MCF 10A (cell line): ENCODE results near the gene GSG1L. TPM values are rescaled to one million over a fixed set of nuclear protein-coding genes. Genes with fewer than 3 reads are reported as not detected.

Experiments used
- BruUV-seq: library from RNA; stranded (reverse); fragments of 400-500 nt; replicated peaks from 2 replicates; lab custom pipeline; 2021; lab: Mats Ljungman, UMichigan
- CTCF ChIA-PET: fragments of 300-600 bp; sonication (Branson Sonifier 250); formaldehyde crosslinking; extraction: SDS; loops from one replicate; lab custom pipeline; 2021; ENCODE audit warnings: antibody characterized with exemption, inconsistent platforms; lab: Yijun Ruan, JAX
- POLR2A ChIA-PET: fragments of 300-600, 350-650 bp; sonication (Branson Sonifier 250); formaldehyde crosslinking; extraction: SDS; loops from one replicate; lab custom pipeline; 2020; ENCODE audit warnings: antibody characterized with exemption, inconsistent platforms; lab: Yijun Ruan, JAX
- DNase-seq: peaks from one replicate; pipeline ENCODE4 v3.0.0-alpha.2; 2018; ENCODE audit not compliant: unreplicated experiment
- H3K27ac Mint-ChIP-seq: one replicate; pipeline ENCODE4 v1.8.0; 2022; ENCODE audit warnings: mild to moderate bottlenecking, low read depth, mixed read lengths; ENCODE audit not compliant: unreplicated experiment
- H3K27me3 Mint-ChIP-seq: one replicate; pipeline ENCODE4 v1.8.0; 2022; ENCODE audit warnings: mixed read lengths; ENCODE audit not compliant: insufficient read depth, unreplicated experiment
- H3K36me3 Mint-ChIP-seq: one replicate; pipeline ENCODE4 v1.8.0; 2022; ENCODE audit warnings: mild to moderate bottlenecking, moderate library complexity, mixed read lengths; ENCODE audit not compliant: insufficient read depth, unreplicated experiment
- H3K4me1 Mint-ChIP-seq: one replicate; pipeline ENCODE4 v1.8.0; 2022; ENCODE audit warnings: mixed read lengths; ENCODE audit not compliant: insufficient read depth, unreplicated experiment
- H3K4me3 Mint-ChIP-seq: one replicate; pipeline ENCODE4 v1.8.0; 2022; ENCODE audit warnings: mild to moderate bottlenecking, moderate library complexity, mixed read lengths; ENCODE audit not compliant: unreplicated experiment
- H3K9me3 Mint-ChIP-seq: one replicate; pipeline ENCODE4 v1.8.0; 2022; ENCODE audit warnings: mixed read lengths; ENCODE audit not compliant: unreplicated experiment
- CTCF ChIP-seq: fragments of 200-600 bp; IDR thresholded peaks from one replicate; pipeline ENCODE4 v1.8.0; 2022; ENCODE audit warnings: antibody characterized with exemption, mild to moderate bottlenecking; ENCODE audit not compliant: unreplicated experiment
- intact Hi-C: fragments of 100-400 bp; cut with micrococcal nuclease; formaldehyde crosslinking; loops from 2 replicates; pipeline ENCODE4 v1.14.1; 2022
- total RNA-seq: library from RNA; stranded (reverse); gene quantifications from 2 replicates; pipeline ENCODE4 v1.2.3, GENCODE V29; 2022

GSG1L gene
- total RNA-seq, 1 experiment from 2014 or later = not detected

GRCh38 chr16:27951489-27952120 lies 111.9 kb downstream of the GSG1L start:
- ChIA-PET CTCF (interaction anchor here (0.7 to 1.1 kb wide), 2 partner anchors 20 to 314 kb away, joined by 3 to 4 read pairs; no protein-coding TSS in a partner anchor), POLR2A (no interaction called here)
- Mint-ChIP-seq H3K4me1 (no peaks in the 10 kb centered on the region), H3K36me3 (no peaks in the 10 kb centered on the region), H3K27ac (no peak overlapping the region), H3K27me3 (peaks cover 36% of the 10 kb centered on the region), H3K9me3 (peaks cover 15% of the 10 kb centered on the region), H3K4me3 (no peak overlapping the region)
- BruUV-seq = no TSS peak
- intact Hi-C loops = no loop called here
- TF ChIP-seq CTCF = no peak
- DNase-seq = peak; percentile 1

GRCh38 chr16:27950206-27950887 lies 113.2 kb downstream of the GSG1L start:
- no peak overlapping the region for H3K4me3 Mint-ChIP-seq
- no TSS peak for BruUV-seq
- CTCF ChIA-PET = no interaction called here

GRCh38 chr16:27947696-27948095 lies 115.8 kb downstream of the GSG1L start:
- Mint-ChIP-seq H3K36me3 (no peaks in the 10 kb centered on the region), H3K9me3 (no peaks in the 10 kb centered on the region), H3K4me1 (no peaks in the 10 kb centered on the region), H3K4me3 (no peak overlapping the region), H3K27me3 (peaks cover 33% of the 10 kb centered on the region), H3K27ac (no peak overlapping the region)
- no TSS peak for BruUV-seq
- ChIA-PET POLR2A (no interaction called here), CTCF (no interaction called here)
- TF ChIP-seq CTCF = no peak
- DNase-seq = no peak
- intact Hi-C loops = no loop called here

More at GRCh38 chr16:27950206-27950887, 113.2 kb downstream of the GSG1L start:
- Mint-ChIP-seq H3K27me3 (peaks cover 39% of the 10 kb centered on the region), H3K27ac (no peak overlapping the region), H3K4me1 (no peaks in the 10 kb centered on the region), H3K9me3 (peaks cover 8% of the 10 kb centered on the region), H3K36me3 (no peaks in the 10 kb centered on the region)
- no peak for TF ChIP-seq CTCF
- POLR2A ChIA-PET = no interaction called here
- intact Hi-C loops = no loop called here
- no peak for DNase-seq

GRCh38 chr16:27945233-27945973 lies 118.1 kb downstream of the GSG1L start:
- H3K9me3 Mint-ChIP-seq = no peaks in the 10 kb centered on the region
- H3K4me1 Mint-ChIP-seq = no peaks in the 10 kb centered on the region
- TF ChIP-seq CTCF = no peak
- BruUV-seq = no TSS peak
- H3K27ac Mint-ChIP-seq = no peak overlapping the region
- H3K4me3 Mint-ChIP-seq = no peak overlapping the region
- intact Hi-C loops = no loop called here
- no peaks in the 10 kb centered on the region for H3K36me3 Mint-ChIP-seq
- DNase-seq = no peak
- ChIA-PET POLR2A (no interaction called here), CTCF (interaction anchor here (0.7 kb wide), 1 partner anchor 17 kb away, joined by 3 read pairs; no protein-coding TSS in a partner anchor)
- H3K27me3 Mint-ChIP-seq = peaks cover 13% of the 10 kb centered on the region
